Ovary (tissue), 9 donors: ENCODE results near the gene ITSN2. TPM values are rescaled to one million over a fixed set of nuclear protein-coding genes. Genes with fewer than 3 reads are reported as not detected.

ENCODE experiments used
- DNase-seq, 5 donors: peaks; one replicate each; pipeline ENCODE4 v3.0.0-alpha.2; 2019 to 2020
- H3K27ac ChIP-seq, 2 donors: fragments of 200-600 bp; one replicate each; pipeline versions ENCODE4 v1.5.1 to v1.8.0; 2019 to 2022
- H3K27me3 ChIP-seq: fragments of 200-600 bp; one replicate; pipeline ENCODE4 v1.8.0; 2022
- H3K36me3 ChIP-seq: fragments of 200-600 bp; sonication (generic); one replicate; pipeline ENCODE4 v1.5.1; 2019
- H3K4me1 ChIP-seq: one replicate; pipeline ENCODE4 v1.8.1; 2013; ENCODE audit warnings: mild to moderate bottlenecking, moderate library complexity; ENCODE audit not compliant: insufficient read depth
- H3K4me3 ChIP-seq: fragments of 200-600 bp; sonication (generic); one replicate; pipeline ENCODE4 v1.5.1; 2017
- H3K9me3 ChIP-seq, 2 donors: fragments of 200-600 bp in 1 of 2; sonication (generic) in 1 of 2; one replicate each; pipeline versions ENCODE4 v1.5.1 to v1.8.1; 2013 to 2019; ENCODE audit warnings: mild to moderate bottlenecking in 1 of 2, moderate library complexity in 1 of 2
- CTCF ChIP-seq, 3 donors: fragments of 450-650 bp in 2 of 3; fragments of 200-600 bp in 1 of 3; IDR thresholded peaks; one replicate each; pipeline versions ENCODE4 v1.5.1 to v1.8.0; 2016 to 2022; ENCODE audit warnings: antibody characterized with exemption in 3 of 3, mild to moderate bottlenecking in 1 of 3
- EP300 ChIP-seq: sonication (generic); formaldehyde crosslinking; IDR thresholded peaks from one replicate; pipeline ENCODE4 v1.6.1; 2017; ENCODE audit warnings: antibody characterized with exemption
- POLR2A ChIP-seq: fragments of 450-650 bp; IDR thresholded peaks from one replicate; pipeline ENCODE4 v1.6.1; 2017; ENCODE audit warnings: antibody characterized with exemption, mild to moderate bottlenecking, moderate library complexity
- WGBS, 3 donors: extraction: QIAGEN DNeasy Blood & Tissue Kit in 1 of 3; methylation state at CpG; one replicate each; pipeline versions ENCODE4 v1.1.5 to v1.1.7; 2013 to 2017; 5-methylcytosine and 5-hydroxymethylcytosine counted together
- intact Hi-C, 4 donors: fragments of 100-400 bp; cut with DNase I; formaldehyde crosslinking; loops; one replicate each; pipeline versions ENCODE4 v1.11.0 to v1.15.1; 2022 to 2023
- polyA plus RNA-seq, 2 donors: library from polyadenylated mRNA; stranded (reverse); fragments of 200-250 nt in 1 of 2; fragments of 350-450 nt in 1 of 2; fragmentation: Illumina TruSeq in 1 of 2; extraction: RNeasy Lipid Tissue Mini Kit (QIAGEN cat#74804) in 1 of 2; gene quantifications; one replicate each; pipeline ENCODE4 v1.2.3, GENCODE V29; 2013 to 2014
- small RNA-seq: library from RNA; depleted of rRNA; stranded (forward); fragments of <200 nt; gene quantifications from one replicate; pipeline ENCODE3, GENCODE V24; 2016
- total RNA-seq, 7 donors: library from RNA; depleted of rRNA in 2 of 7; stranded (reverse); fragments of >200 nt in 2 of 7; fragmentation: NEBNext Ultra II Directional in 3 of 7; extraction: Animal tissue kit (Norgen Biotek cat#: 25700) in 3 of 7; gene quantifications; one replicate each; pipeline versions ENCODE4 v1.1.0 to v1.2.4, GENCODE V29; 2016 to 2023
- donor health status: DM: no; HTN: no; CAD: no; lungs with moderate emphysema.
- donor health status: DM: no; HTN: no; CAD: no.
- donor health status: Bipolar disorder and iron deficiency.
- donor health status: DM: yes; HTN: yes; CAD: no.
- donor health status: DM: no; HTN: no; CAD: no.
- donor health status: DM: yes; HTN: yes; CAD: no.

ITSN2 gene
- total and polyA plus RNA-seq, 9 donors, result 17.8 to 44.4 (median 38.5) TPM

- no peaks in the 10 kb centered on the region for H3K4me1 ChIP-seq
- no peaks in the 10 kb centered on the region for H3K9me3 ChIP-seq
- TF ChIP-seq POLR2A (no peak), EP300 (no peak), CTCF (IDR thresholded peaks at IDR 0.05) (no peak)
- no peak for DNase-seq
- no peak overlapping the region for H3K4me3 ChIP-seq
- intact Hi-C loops, result no loop called here
- H3K27ac ChIP-seq, result no peak overlapping the region
- H3K27me3 ChIP-seq, result no peaks in the 10 kb centered on the region
- H3K36me3 ChIP-seq, result no peaks in the 10 kb centered on the region
These were observed 199.6 kb downstream of the ITSN2 start for GRCh38 chr2:24160761-24161160.

DNA sequence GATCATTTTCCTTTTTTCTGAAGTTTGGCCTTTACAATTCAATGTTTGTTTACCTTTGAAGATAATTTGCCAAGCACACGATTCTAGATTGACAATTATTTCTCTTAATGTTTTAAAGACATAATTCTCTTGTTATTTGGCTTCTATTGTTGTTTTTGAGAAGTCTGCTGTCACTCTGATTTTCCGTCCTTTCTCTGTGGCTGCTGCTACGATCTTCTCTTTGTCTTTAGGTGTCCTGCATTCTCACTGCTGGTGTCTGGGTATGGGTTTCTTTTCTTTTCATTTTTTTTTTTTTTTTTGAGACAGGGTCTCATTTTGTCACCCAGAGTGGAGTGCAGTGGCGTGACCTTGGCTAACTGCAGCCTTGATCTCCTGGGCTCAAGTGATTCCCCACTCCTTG lies 200.6 kb downstream of the ITSN2 start:
- no peaks in the 10 kb centered on the region for H3K27me3 ChIP-seq
- no peak for DNase-seq
- TF ChIP-seq EP300, result no peak
- no peak for TF ChIP-seq CTCF (IDR thresholded peaks at IDR 0.05)
- no peak for TF ChIP-seq POLR2A

DNA sequence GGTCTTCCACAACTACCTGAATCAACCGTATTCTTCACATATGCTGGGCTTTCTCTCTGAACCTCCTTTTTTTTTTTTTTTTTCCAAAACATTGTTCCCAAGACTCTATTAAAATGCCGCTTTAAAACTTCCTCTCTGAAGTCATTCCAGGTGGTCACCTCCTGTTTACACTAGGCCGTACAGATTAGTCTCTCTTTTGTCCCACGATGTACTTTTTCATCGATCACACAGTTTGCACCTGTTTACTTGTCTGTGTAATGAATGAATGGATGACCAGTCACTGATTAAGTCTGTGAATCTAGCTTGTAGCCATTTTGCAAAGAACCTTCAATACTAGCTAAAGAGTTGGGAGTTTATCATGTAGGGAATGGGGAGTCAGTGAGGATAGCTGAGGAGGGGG lies 202.2 kb downstream of the ITSN2 start:
- intact Hi-C loops, result no loop called here

More for the DNA sequence above, 200.6 kb downstream of the ITSN2 start:
- intact Hi-C loops, result no loop called here
- Histone ChIP-seq H3K4me3 (no peak overlapping the region), H3K36me3 (no peaks in the 10 kb centered on the region), H3K4me1 (no peaks in the 10 kb centered on the region), H3K9me3 (no peaks in the 10 kb centered on the region), H3K27ac (no peak overlapping the region)
- 91 to 95% (median 92%) methylated on average over 4 of the region's 4 CpGs for WGBS, 3 donors

DNA sequence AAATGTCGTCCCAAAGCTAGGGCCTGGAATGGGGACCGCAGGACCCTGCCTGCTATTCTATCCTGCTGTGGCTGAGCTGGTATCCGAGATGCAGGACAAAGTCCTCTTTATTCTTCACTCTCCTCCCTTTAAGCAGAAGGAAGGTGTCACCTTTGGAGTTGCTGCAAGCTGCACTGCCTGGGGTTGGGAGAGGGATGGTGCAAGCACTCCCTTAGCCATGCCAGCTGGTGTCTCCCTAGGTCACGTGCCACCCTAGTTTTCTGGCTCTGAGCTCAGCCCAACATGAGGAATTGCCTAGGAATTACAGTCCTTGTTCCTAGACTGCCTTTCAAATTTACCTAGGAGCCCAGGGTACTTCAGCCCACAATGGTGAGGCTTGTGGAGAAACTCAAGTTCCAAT lies 206.9 kb downstream of the ITSN2 start:
- intact Hi-C loops, result no loop called here
- DNase-seq, result no peak
- no peak overlapping the region for H3K4me3 ChIP-seq
- no peaks in the 10 kb centered on the region for H3K27me3 ChIP-seq
- H3K36me3 ChIP-seq, result no peaks in the 10 kb centered on the region
- H3K27ac ChIP-seq, result no peak overlapping the region
- 92 to 97% (median 93%) methylated on average over 4 of the region's 4 CpGs for WGBS, 3 donors
- H3K9me3 ChIP-seq, result no peaks in the 10 kb centered on the region
- no peaks in the 10 kb centered on the region for H3K4me1 ChIP-seq
- TF ChIP-seq POLR2A, result no peak
- TF ChIP-seq CTCF (IDR thresholded peaks at IDR 0.05), result no peak
- no peak for TF ChIP-seq EP300

More for the DNA sequence above, 202.2 kb downstream of the ITSN2 start:
- TF ChIP-seq CTCF (IDR thresholded peaks at IDR 0.05) (no peak), POLR2A (no peak), EP300 (no peak)
- no peaks in the 10 kb centered on the region for H3K9me3 ChIP-seq
- DNase-seq, result no peak
- H3K4me3 ChIP-seq, result no peak overlapping the region
- H3K4me1 ChIP-seq, result no peaks in the 10 kb centered on the region
- H3K27me3 ChIP-seq, result no peaks in the 10 kb centered on the region
- H3K27ac ChIP-seq, result no peak overlapping the region
- 90 to 92% (median 91%) methylated on average over 5 of the region's 5 CpGs for WGBS, 3 donors
- no peaks in the 10 kb centered on the region for H3K36me3 ChIP-seq

Small RNAs within 50 kb of the gene (small RNA-seq; reads per million reads assigned to genes)
- not detected for gene HMGN2P20
- gene RF00602, result not detected

Other genes starting within 250 kb of the ITSN2 start
- 1 to 10 TPM in 4 of 7 donors, under 1 TPM in 3; 0.50 to 4.4 (median 1.3) TPM for gene PFN4, start 237.2 kb downstream of the ITSN2 start, total RNA-seq
- 1 to 10 TPM in 1 of 2 donors, under 1 TPM in 1; 0.18 to 1.1 TPM for gene PFN4, start 237.2 kb downstream of the ITSN2 start, polyA plus RNA-seq
- 10 to 100 TPM; 24.6 to 76.8 (median 69.0) TPM for gene FAM228B, start 237.1 kb downstream of the ITSN2 start, total RNA-seq
- 10 to 100 TPM; 28.0 to 34.8 TPM for gene FAM228B, start 237.1 kb downstream of the ITSN2 start, polyA plus RNA-seq
- gene FAM228A, start 185.5 kb downstream of the ITSN2 start, total RNA-seq, result 1 to 10 TPM; 1.1 to 2.5 (median 1.8) TPM
- 1 to 10 TPM; 1.3 to 2.0 TPM for gene FAM228A, start 185.5 kb downstream of the ITSN2 start, polyA plus RNA-seq
- gene NCOA1, start 130.7 kb upstream of the ITSN2 start, total RNA-seq, result 10 to 100 TPM; 39.3 to 69.0 (median 58.1) TPM
- 10 to 100 TPM; 20.2 to 49.0 TPM for gene NCOA1, start 130.7 kb upstream of the ITSN2 start, polyA plus RNA-seq